ENCODE results near the gene RGS5.

DNA sequence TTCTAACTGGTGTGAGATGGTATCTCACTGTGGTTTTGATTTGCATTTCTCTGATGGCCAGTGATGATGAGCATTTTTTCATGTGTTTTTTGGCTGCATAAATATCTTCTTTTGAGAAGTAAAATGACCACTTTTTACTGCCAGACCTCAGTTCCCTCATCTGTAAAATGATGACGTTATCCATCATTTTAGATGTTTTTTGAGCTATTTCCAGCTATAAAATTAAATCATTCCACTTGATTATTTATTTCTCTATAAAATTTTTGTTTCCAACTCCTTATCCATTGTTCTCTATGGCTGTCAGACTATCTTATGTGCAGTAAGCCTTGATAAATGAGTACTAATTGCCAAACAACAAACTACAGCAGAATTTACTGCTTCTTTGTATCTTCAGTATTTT lies 33.2 kb downstream of the RGS5 start:
- no peak for TF ChIP-seq POLR2A (IDR thresholded peaks at IDR 0.05)
- TF ChIP-seq POLR2AphosphoS5 (IDR thresholded peaks at IDR 0.05) = no peak

Measured in breast epithelium (tissue), 3 donors.